K562 treated with DMSO at 1 percent for 48 hours (cell line): ENCODE measurements around the gene ATP9A. TPM values are rescaled to one million over a fixed set of nuclear protein-coding genes. Genes with fewer than 3 reads are reported as not detected.

ENCODE experiments used
- total RNA-seq: library from RNA; unstranded; fragments of 300-600 nt; gene quantifications from 2 replicates; pipeline ENCODE4 v1.2.3, GENCODE V29; 2022; ENCODE audit warnings: low replicate concordance; ENCODE audit errors: extremely low read depth

The ATP9A gene
- not detected in 2 replicates for total RNA-seq

GRCh38 chr20:51767867-51768758, at the start of gene ATP9A:
TSS of gene ATP9A (minus strand) at chr20:51768390. CDS start at chr20:51768369, 21 bp downstream.

GRCh38 chr20:51802170-51802751, 34.1 kb upstream of the ATP9A start, which contains the start of gene SALL4:
TSS of gene SALL4 (minus strand) at chr20:51802521. CDS start at chr20:51802408, 113 bp downstream.

Other genes with a start within 250 kb of the ATP9A start
- not detected in 2 replicates for gene NFATC2, start 225.7 kb downstream of the ATP9A start, total RNA-seq
- not detected in 2 replicates for gene SALL4, start 34.1 kb upstream of the ATP9A start, total RNA-seq